HG03469 (cell line): ENCODE data around the gene SPRED2.

ENCODE experiments used
- ATAC-seq: cut with Tn5 transposase; IDR thresholded peaks from one replicate; pipeline ENCODE4 v1.9.1; 2021; ENCODE audit warnings: mild to moderate bottlenecking, moderate library complexity, moderate number of reproducible peaks; ENCODE audit not compliant: unreplicated experiment

The SPRED2 gene

GRCh38 chr2:65316072-65316471 is 116.3 kb downstream of the SPRED2 start:
- no peak for ATAC-seq

- no peak for ATAC-seq
These were observed 117.5 kb downstream of the SPRED2 start for GRCh38 chr2:65314801-65315441.

DNA sequence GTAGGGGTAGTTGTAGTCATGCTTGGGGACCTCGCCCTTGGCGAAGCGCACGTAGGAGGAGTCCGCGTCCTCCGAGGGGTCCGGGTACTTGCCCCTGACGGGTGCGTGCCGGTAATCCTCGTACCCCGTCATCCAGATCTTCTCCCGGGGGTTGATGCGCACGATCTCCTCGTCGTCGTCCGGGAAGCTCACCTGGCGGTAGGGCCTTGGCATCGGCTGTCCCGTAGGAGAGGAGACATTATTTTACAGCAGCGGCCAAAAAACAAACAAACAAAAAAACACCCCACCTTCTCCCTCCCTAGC is 118.5 kb downstream of the SPRED2 start:
- no peak for ATAC-seq

GRCh38 chr2:65313126-65313953 is 119.1 kb downstream of the SPRED2 start:
- no peak for ATAC-seq

DNA sequence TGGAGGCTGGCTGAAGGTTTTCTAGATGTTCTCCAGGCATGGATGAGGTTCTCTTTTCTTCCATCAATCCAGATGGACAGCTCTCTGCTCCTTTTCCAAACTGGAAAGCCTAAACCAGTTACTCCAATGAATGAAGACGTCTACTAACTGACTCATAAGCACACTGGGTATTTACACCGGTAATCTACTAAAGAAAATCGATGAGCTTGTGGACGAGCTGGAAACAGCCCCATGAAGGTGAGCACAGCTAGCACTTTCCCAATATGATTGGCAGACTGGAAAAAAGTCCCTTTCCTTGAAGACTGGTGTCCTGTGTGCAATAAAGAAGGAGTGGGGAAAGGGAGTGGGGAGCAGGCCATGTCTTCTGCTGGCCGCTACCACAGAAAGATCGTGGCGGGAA is 120.8 kb downstream of the SPRED2 start:
- ATAC-seq, result no peak

DNA sequence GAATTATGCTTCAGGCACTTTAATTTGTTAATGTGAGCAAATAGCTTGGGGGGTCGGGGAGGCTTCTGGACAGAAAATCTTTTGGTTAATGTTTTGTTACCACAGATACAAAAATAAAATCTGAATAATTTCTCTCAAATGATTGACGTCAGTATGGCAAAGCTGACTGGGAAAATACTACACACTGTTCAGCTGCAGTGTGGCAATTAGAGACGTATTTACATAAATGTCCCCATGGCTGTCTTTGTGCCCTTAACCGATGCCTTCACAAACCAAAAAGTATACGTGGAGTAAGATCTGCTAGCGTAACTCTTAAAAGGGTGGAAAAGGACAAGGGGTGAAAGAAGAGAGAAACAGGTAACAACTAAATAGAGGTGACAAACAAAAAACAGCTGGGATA is 121.3 kb downstream of the SPRED2 start:
- no peak for ATAC-seq

DNA sequence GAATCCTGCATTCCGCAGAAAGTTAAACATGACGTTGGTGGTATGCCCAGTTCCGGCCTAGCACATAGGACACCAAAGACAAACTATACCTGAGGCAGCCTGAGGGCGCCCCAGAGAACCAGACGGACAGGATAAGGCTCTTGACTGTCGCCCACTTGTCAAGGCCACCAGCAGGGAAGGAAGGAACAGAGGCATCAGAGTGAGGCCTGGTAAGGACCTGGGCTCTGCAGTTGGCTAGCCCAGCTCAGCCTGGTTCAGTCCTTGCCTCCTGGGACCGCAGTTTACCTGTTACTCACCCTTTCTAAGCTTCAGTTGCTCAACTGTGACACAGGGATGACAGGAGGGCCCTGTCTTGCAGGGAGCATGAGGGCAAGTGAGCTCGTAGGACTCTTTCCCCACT is 122.7 kb downstream of the SPRED2 start:
- ATAC-seq, result no peak

DNA sequence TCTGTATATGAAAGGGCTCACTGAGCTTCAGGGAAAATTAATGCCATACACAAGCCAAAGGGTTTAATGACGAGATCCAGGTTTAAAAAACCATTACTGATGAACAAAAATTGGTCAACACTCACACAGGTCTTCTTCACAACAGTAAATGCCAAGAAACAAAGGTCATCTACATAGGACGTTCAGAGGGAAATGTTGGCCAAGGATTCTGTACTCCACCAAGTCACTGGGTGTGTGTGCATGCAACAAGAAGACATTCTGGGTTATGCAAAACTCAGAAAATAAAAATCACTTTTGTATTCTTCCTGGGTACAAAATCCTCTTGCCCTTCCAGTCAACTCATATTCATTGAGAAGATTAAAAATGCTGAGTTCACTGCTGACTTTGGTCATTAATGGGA is 126.5 kb downstream of the SPRED2 start:
- ATAC-seq, result no peak

- ATAC-seq, result peak; percentile 70
These were observed 131.4 kb downstream of the SPRED2 start for GRCh38 chr2:65300761-65301711.

- ATAC-seq, result no peak
These were observed 132.2 kb downstream of the SPRED2 start for GRCh38 chr2:65300134-65300760.

GRCh38 chr2:65299246-65299645 is 133.2 kb downstream of the SPRED2 start:
- ATAC-seq, result no peak

DNA sequence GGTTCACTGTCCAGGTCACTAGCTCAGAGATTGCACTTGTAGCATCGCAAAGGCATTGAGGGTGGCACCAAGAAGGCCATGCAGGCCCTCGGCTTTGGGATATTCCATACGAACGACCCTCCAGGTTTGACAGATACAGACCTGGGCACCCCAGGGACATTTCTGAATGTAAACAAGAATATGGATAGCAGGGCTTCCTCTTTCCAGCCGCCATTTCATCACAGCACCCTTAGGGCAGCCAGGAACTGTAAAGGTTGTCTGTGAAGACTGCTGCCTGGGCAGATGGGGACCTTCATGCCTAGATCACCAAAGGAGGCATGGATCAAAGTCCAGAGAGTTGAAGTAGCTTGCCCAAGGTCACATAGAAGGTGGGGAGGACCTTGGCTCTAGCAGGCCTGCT is 134.3 kb downstream of the SPRED2 start:
- no peak for ATAC-seq

- ATAC-seq, result no peak
These were observed 134.9 kb downstream of the SPRED2 start for GRCh38 chr2:65297544-65297943.

DNA sequence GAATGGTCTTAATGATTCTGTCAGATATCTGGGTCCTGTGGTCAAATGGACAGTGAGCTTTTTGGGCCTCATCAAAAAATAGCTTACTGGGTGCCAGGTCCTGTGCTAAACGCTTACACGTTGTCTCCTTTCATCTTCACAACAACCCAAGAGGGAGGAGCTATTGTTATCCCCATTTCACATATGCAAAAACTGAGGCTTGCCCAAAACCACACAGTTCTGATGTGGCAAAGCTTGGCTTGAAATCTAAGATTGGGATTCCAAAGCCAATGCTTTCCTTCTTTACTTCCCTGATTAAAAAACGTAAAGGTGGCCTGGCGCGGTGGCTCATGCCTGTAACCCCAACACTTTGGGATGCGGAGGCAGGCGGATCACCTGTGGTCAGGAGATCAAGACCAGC is 135.4 kb downstream of the SPRED2 start:
- ATAC-seq, result no peak

DNA sequence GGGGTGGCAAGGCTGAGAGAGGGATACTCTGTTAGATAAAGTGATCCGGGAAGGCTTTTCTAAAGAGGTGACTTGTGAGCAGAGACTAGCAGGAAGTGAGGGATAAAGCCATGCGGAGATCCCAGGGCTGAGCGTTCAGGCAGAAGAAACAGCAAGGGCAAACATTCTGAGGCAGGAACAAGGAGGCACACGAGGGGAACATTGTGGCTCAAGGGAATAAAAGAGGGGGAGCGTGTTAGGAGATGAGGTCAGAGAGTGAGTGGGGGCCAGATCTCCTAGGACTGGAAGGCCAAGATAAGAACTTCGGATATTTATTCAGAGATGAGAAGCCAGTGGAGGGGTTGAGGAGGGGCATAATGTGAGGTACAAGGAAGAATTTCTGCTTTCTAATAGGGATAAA is 137.7 kb downstream of the SPRED2 start:
- ATAC-seq, result no peak

DNA sequence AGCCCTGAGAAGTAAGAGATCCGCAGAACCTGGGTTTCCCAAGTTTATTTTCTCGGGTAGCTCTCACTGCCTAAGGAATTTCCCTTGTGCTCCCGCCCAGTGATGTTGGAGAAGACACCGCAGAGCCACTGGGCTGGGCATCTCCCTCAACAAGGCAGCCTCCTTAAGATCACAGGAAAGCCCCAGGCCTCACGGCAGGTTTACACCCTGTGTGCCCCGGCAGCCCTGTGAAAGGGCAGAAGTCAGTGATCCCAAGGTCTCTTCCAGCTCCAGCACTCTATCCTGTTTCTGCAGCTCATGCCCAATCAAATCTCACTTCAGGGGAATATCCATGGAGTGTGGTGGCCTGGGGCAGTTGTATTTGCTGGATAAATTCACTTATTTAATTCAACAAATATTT is 138.3 kb downstream of the SPRED2 start:
- ATAC-seq, result no peak

DNA sequence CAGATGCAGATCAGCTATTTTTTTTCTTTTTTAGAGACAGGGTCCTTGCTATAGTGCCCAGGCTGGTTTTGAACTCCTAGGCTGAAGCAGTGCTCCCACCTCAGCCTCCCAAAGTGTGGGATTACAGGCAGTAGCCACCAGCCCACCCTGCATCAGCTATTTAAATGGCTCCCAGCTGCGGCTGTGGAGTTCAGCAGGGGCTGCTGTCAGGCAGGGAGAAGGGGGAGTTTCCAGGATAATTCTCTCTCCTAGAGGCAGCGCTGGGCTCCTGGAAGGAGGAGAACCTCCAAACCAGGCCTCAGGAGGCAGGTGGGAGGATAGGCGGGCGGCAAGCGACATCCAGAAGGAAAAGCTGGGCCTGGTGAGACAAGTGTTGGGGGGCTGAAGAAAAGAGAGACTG is 139.0 kb downstream of the SPRED2 start:
- no peak for ATAC-seq

DNA sequence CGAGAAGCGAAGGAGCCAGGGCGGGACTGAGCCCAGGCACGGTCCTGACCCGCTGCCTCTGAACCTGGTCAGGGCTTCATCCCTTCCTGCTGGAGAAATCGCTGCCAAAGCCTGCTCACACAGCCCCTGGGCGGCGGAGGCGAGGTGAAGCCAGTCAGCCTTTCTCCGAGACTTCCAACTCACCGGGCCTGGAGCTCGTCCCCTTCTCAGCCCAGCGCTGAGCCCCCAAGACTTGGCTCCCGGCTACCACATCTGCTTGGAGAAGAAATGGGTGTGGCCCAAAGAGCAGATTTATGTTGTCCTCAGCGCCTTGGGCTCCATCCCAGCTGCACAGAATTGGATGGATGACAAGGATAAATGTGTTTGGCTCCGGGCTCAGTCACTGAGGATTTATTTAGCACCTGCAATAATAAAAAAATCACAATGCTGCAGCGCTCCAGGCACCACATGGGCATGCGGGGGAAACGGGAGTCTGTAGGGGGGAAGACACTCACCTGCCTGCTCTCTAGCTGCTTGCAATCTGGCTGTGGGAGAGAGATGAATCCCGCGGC is 139.9 kb downstream of the SPRED2 start:
- no peak for ATAC-seq

- ATAC-seq, result no peak
These were observed 140.3 kb downstream of the SPRED2 start for GRCh38 chr2:65292106-65292400.

GRCh38 chr2:65291216-65292105 is 140.9 kb downstream of the SPRED2 start:
- no peak for ATAC-seq
